HFF-Myc (cell line): Measurements from ENCODE around the gene PALD1.

Experiments
- DNase-seq: peaks from one replicate; pipeline ENCODE4 v3.0.0-alpha.2; 2011; ENCODE audit warnings: low read depth; ENCODE audit errors: extremely low read depth
- H3K4me3 ChIP-seq: replicated peaks from 2 replicates; pipeline ENCODE4 v1.5.1; 2011; ENCODE audit warnings: low read depth, mild to moderate bottlenecking, control low read depth, low read length
- TF ChIP-seq, protein P1 (sequence below): IDR thresholded peaks from 2 replicates; pipeline ENCODE4 v1.5.1; 2012; ENCODE audit warnings: mild to moderate bottlenecking, low read depth, low read length, control low read depth; ENCODE audit errors: missing control alignments

PALD1 gene

DNA sequence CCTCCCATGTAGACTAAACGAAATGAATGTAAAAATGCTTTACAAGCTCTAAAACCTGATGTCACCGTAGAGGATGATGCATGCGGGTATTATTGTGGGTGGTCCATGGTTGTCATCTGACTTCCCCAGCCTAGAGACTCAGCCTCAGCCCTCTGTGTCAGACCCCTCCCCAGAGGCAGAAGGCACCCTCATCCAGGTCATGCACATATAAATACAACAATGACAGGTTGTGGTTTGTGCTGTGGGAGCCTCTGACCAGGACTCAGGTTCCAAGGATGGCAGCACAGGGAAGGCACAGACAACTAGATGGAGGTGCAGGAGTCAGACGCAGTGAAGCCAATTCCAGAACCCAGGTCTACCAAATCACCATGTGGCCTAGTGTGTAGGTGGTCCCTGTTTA, 33.8 kb upstream of the PALD1 start:
- no peak for DNase-seq
- H3K4me3 ChIP-seq = no peak overlapping the region
- TF ChIP-seq, protein P1, sequence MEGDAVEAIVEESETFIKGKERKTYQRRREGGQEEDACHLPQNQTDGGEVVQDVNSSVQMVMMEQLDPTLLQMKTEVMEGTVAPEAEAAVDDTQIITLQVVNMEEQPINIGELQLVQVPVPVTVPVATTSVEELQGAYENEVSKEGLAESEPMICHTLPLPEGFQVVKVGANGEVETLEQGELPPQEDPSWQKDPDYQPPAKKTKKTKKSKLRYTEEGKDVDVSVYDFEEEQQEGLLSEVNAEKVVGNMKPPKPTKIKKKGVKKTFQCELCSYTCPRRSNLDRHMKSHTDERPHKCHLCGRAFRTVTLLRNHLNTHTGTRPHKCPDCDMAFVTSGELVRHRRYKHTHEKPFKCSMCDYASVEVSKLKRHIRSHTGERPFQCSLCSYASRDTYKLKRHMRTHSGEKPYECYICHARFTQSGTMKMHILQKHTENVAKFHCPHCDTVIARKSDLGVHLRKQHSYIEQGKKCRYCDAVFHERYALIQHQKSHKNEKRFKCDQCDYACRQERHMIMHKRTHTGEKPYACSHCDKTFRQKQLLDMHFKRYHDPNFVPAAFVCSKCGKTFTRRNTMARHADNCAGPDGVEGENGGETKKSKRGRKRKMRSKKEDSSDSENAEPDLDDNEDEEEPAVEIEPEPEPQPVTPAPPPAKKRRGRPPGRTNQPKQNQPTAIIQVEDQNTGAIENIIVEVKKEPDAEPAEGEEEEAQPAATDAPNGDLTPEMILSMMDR = no peak

DNA sequence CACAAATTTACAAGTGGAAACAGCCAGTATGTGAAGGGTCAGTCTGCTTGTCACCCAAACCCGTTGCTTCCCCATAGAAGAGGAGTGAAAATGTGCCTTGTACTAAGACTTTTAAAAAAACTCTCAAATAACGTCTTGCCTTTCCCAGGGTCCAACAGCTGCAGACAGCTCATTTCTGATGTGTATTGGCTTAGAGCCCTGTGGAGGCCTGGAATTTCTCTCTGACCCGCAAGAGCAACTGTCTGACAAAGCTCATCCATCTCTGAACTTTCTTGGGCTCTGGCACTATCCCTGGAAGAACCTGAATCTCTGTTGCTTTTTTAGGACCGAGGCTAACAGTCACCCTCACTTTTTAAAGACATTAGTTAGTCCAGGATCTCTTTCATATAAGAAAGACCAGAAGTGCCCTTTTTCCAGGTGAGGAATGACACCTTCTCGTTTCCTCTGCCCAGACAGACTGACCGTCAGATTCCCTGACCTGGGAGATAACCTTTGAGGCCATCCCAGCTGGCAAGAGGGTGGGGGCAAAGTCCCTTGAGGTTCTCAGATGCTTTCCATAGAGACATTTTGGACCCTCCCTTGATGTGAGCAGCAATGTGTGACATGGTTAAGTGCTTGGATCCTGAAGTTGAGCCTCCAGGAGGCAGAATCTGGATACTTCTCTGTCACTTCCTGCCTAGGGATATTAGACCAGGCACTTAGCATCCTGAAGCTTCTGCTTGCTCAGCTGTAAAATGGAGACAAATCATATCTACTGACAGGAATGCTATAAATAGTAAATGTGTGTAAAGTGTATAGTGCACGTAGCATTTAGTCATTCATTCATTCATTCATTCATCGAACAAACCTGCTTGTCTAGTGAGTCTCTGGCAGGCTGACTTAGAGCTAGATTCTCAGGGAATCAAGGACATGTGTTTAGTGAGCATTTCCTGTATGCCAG, 32.6 kb upstream of the PALD1 start:
- no peak for DNase-seq
- TF ChIP-seq, protein P1 = no peak
- H3K4me3 ChIP-seq = no peak overlapping the region

DNA sequence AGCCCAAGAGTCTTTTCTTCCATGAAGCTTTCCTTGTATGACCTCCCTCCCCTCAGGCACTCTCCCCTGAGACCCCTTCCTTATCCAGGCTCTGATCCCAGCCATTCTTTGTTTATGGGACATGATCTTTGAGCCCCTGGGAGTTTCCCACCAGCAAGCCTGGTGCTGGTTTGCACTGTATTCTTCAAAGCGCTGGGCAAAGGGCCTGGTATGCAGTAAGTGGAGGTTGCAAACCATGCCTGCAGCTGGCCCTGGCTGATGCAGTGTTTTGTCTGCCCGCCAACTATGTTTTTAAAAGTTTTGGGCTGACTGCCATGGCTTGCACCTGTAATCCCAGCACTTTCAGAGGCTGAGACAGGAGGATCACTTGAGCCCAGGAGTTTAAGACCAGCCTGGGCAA, 30.3 kb upstream of the PALD1 start:
- TF ChIP-seq, protein P1 = no peak
- no peak overlapping the region for H3K4me3 ChIP-seq
- DNase-seq = no peak

DNA sequence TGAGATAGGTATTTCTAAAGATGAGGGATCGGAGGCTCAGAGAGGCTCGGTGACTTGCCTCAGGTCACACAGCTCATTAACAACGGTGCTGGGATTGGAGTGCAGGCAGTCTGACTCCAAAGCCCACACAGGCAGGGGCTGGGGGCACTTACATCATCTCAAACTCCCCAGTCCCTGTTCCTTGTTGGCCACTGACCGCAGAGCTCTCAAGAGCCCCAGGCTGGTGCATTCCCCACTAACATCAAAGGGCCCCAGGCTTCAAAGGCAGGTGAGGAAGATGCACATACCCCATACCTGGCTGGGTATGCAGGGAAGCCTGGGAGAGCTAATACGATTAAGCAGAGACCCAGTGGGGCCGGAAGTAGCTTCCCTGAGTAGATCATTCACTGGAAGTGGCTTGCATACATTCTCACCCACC, 23.3 kb upstream of the PALD1 start:
- no peak for DNase-seq
- TF ChIP-seq, protein P1 = no peak
- no peak overlapping the region for H3K4me3 ChIP-seq

DNA sequence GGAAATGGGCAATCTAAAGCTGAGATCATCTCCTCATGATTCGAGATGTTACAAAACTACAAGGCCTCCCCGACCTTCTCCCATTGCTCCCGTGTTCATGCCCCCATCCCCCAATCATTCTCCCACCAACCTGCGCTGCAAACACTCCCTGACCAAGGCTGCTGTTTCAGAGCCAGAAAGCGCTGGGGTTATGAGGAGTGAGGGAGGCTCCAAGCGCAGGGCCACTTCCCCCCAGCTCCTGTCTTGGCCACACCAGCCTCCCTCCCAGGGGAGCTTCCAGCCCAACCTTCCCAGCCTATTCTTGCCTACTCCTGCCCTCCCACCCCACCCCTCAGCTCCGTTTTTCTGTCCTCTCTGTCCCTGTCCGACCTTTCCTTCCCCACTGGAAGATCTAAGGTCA, 22.4 kb upstream of the PALD1 start:
- TF ChIP-seq, protein P1 = no peak
- no peak overlapping the region for H3K4me3 ChIP-seq
- no peak for DNase-seq

DNA sequence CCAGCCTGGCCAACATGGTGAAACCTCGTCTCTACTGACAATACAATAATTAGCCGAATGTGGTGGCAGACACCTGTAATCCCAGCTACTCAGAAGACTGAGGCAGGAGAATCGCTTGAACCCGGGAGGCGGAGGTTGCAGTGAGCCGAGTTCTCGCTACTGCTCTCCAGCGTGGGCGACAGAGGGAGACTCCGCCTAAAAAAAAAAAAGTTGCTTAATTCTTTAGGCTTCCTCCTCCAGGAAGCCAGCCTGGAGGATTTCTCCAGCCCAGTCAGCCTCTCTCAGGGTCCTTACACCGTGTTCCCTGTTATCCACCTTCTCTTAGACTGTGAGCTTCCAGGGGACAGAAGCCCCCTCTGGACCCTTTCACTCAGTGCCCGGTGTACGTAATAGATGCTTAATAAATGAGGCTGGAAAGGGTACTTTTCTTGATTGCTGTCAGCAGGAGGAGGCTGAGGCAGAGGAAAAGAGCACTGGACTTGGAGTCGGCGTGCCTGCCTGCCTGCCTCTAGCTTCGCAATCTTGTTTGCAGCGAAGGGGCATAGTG, 20.7 kb upstream of the PALD1 start:
- H3K4me3 ChIP-seq = no peak overlapping the region
- DNase-seq = no peak

More for the DNA sequence above, 20.7 kb upstream of the PALD1 start:
- TF ChIP-seq, protein P1 = no peak
